Endodermal cell (in vitro differentiated cells): ENCODE measurements around the gene TST. TPM values are rescaled to one million over a fixed set of nuclear protein-coding genes. Genes with fewer than 3 reads are reported as not detected.

Source experiments
- DNase-seq: peaks from one replicate; pipeline ENCODE4 v3.0.0-alpha.2; 2017
- H3K27ac ChIP-seq: 2 replicates; pipeline ENCODE4 v1.5.1; 2013; ENCODE audit warnings: mild to moderate bottlenecking, low read depth, low read length, moderate library complexity
- H3K27me3 ChIP-seq: 2 replicates; pipeline ENCODE4 v1.6.1; 2013; ENCODE audit warnings: mild to moderate bottlenecking, low read length, moderate library complexity; ENCODE audit not compliant: insufficient read depth, control insufficient read depth, poor library complexity, severe bottlenecking
- H3K36me3 ChIP-seq: 2 replicates; pipeline ENCODE4 v1.7.0; 2013; ENCODE audit warnings: mild to moderate bottlenecking, low read length, moderate library complexity; ENCODE audit not compliant: control insufficient read depth, insufficient read depth
- H3K4me1 ChIP-seq: one replicate; pipeline ENCODE4 v1.7.0; 2013; ENCODE audit warnings: low read length; ENCODE audit not compliant: control insufficient read depth, insufficient read depth
- H3K4me3 ChIP-seq: 2 replicates; pipeline ENCODE4 v1.5.1; 2013; ENCODE audit warnings: mild to moderate bottlenecking, low read length, moderate library complexity
- H3K9ac ChIP-seq: 2 replicates; pipeline ENCODE4 v1.6.1; 2013; ENCODE audit warnings: mild to moderate bottlenecking, low read length, moderate library complexity; ENCODE audit not compliant: poor library complexity, severe bottlenecking; ENCODE audit errors: extremely low read depth
- H3K9me3 ChIP-seq: 2 replicates; pipeline ENCODE4 v1.6.1; 2013; ENCODE audit warnings: mild to moderate bottlenecking, low read length, moderate library complexity; ENCODE audit not compliant: control insufficient read depth
- H3K27ac Mint-ChIP-seq: 2 replicates; pipeline ENCODE4 v1.8.0; 2020; ENCODE audit warnings: mixed read lengths
- H3K27me3 Mint-ChIP-seq: 2 replicates; pipeline ENCODE4 v1.8.0; 2021; ENCODE audit warnings: mild to moderate bottlenecking, mixed read lengths; ENCODE audit not compliant: insufficient read depth
- H3K36me3 Mint-ChIP-seq: 2 replicates; pipeline ENCODE4 v1.8.0; 2020; ENCODE audit warnings: low read depth, mixed read lengths
- H3K4me1 Mint-ChIP-seq: 2 replicates; pipeline ENCODE4 v1.8.0; 2020; ENCODE audit warnings: mixed read lengths
- H3K4me3 Mint-ChIP-seq: 2 replicates; pipeline ENCODE4 v1.8.0; 2020; ENCODE audit warnings: mild to moderate bottlenecking, moderate library complexity, mixed read lengths
- H3K9me3 Mint-ChIP-seq: 2 replicates; pipeline ENCODE4 v1.8.0; 2020; ENCODE audit warnings: mild to moderate bottlenecking, mixed read lengths
- CTCF ChIP-seq: fragments of 200-600 bp; sonication (generic); conservative IDR thresholded peaks from 2 replicates; pipeline ENCODE4 v1.5.0; 2021; ENCODE audit warnings: antibody characterized with exemption, mild to moderate bottlenecking
- WGBS, 2 experiments: methylation state at CpG; one replicate each; pipeline versions ENCODE4 v1.1.5 to v1.1.7; 2013; ENCODE audit warnings: missing lambda C conversion rate in 2 of 2, mixed read lengths in 1 of 2; ENCODE audit not compliant: insufficient coverage in 1 of 2, insufficient read length in 1 of 2; 5-methylcytosine and 5-hydroxymethylcytosine counted together
- total RNA-seq, 2 donors: library from RNA; stranded (reverse); fragmentation: NEBNext Ultra II Directional in 1 of 2; extraction: Animal tissue kit (Norgen Biotek cat#: 25700) in 1 of 2; gene quantifications; 2 replicates in 1 of 2; 3 replicates in 1 of 2; pipeline ENCODE4 v1.2.1, GENCODE V29; 2021

TST gene
- total RNA-seq, 2 donors from 2014 or later, result 38.2 to 48.3 TPM

- H3K36me3 ChIP-seq, result no peaks in the 10 kb centered on the region
- H3K9ac ChIP-seq, result no peak overlapping the region
- no peaks in the 10 kb centered on the region for H3K9me3 ChIP-seq
- H3K9me3 Mint-ChIP-seq, result no peaks in the 10 kb centered on the region
- peaks cover 11% of the 10 kb centered on the region for H3K27me3 ChIP-seq
- H3K36me3 Mint-ChIP-seq, result no peaks in the 10 kb centered on the region
- no peak for DNase-seq
- TF ChIP-seq CTCF, result no peak
- H3K4me3 ChIP-seq, result no peak overlapping the region
- H3K27me3 Mint-ChIP-seq, result peaks cover 4% of the 10 kb centered on the region
- no peaks in the 10 kb centered on the region for H3K4me1 ChIP-seq
- no peak overlapping the region for H3K27ac ChIP-seq
- H3K4me1 Mint-ChIP-seq, result peaks cover 2% of the 10 kb centered on the region
- 83 to 100% methylated on average over 1 to 2 of the region's 2 CpGs for WGBS, 2 experiments
- H3K4me3 Mint-ChIP-seq, result no peak overlapping the region
- H3K27ac Mint-ChIP-seq, result no peak overlapping the region
These were observed 53.6 kb downstream of the TST start for GRCh38 chr22:36965696-36966095.

GRCh38 chr22:36964106-36964505 is 55.1 kb downstream of the TST start:
- Histone ChIP-seq H3K27ac (no peak overlapping the region), H3K27me3 (peaks cover 11% of the 10 kb centered on the region), H3K4me1 (no peaks in the 10 kb centered on the region), H3K9me3 (no peaks in the 10 kb centered on the region), H3K4me3 (no peak overlapping the region), H3K9ac (no peak overlapping the region), H3K36me3 (no peaks in the 10 kb centered on the region)
- TF ChIP-seq CTCF, result no peak
- Mint-ChIP-seq H3K9me3 (no peaks in the 10 kb centered on the region), H3K27ac (no peak overlapping the region), H3K27me3 (peaks cover 14% of the 10 kb centered on the region), H3K36me3 (no peaks in the 10 kb centered on the region), H3K4me1 (peaks cover 2% of the 10 kb centered on the region), H3K4me3 (no peak overlapping the region)
- DNase-seq, result no peak

DNA sequence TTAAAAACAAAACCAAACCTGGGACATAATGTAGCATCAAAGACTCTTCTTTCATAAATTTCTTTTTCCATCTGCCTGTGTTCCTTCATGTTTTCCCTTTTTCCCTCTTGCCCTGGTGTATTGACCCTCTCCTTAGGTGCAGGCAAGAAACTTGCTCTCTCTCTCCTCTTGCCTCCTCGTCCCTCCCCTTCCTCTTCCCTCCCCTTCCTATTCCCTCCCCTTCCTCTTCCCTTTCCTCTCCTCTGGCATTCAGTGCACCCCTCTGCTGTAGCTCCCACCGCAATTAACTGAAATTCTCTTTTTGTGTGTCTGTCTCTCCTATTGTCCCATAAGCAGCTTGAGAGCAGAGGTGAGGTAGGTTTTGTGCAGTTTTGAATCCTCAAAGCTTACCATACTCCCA is 55.9 kb downstream of the TST start:
- Mint-ChIP-seq H3K27me3 (peaks cover 14% of the 10 kb centered on the region), H3K27ac (no peak overlapping the region), H3K9me3 (peaks cover 6% of the 10 kb centered on the region), H3K4me3 (no peak overlapping the region), H3K4me1 (peaks cover 2% of the 10 kb centered on the region), H3K36me3 (no peaks in the 10 kb centered on the region)
- no peak for TF ChIP-seq CTCF
- 62% methylated on average over 2 of the region's 2 CpGs; no CpG with 5 or more reads in 1 of the 2 experiments for WGBS, 2 experiments
- no peak overlapping the region for H3K9ac ChIP-seq
- peaks cover 11% of the 10 kb centered on the region for H3K27me3 ChIP-seq
- H3K27ac ChIP-seq, result no peak overlapping the region
- no peaks in the 10 kb centered on the region for H3K4me1 ChIP-seq
- H3K9me3 ChIP-seq, result no peaks in the 10 kb centered on the region
- H3K4me3 ChIP-seq, result no peak overlapping the region
- no peaks in the 10 kb centered on the region for H3K36me3 ChIP-seq
- no peak for DNase-seq
